Activated CD4-positive, alpha-beta T cell treated with anti-CD3 and anti-CD28 coated beads, Interleukin-2, amount 50 U/mL, for 16 hours (primary cell): ENCODE measurements around the gene CELF3.
A peak's percentile ranks its signal among the peaks of the same experiment; 100 is the strongest.

Experiments
- DNase-seq: peaks from one replicate; pipeline ENCODE4 v3.0.0-alpha.2; 2020

CELF3 gene

DNA sequence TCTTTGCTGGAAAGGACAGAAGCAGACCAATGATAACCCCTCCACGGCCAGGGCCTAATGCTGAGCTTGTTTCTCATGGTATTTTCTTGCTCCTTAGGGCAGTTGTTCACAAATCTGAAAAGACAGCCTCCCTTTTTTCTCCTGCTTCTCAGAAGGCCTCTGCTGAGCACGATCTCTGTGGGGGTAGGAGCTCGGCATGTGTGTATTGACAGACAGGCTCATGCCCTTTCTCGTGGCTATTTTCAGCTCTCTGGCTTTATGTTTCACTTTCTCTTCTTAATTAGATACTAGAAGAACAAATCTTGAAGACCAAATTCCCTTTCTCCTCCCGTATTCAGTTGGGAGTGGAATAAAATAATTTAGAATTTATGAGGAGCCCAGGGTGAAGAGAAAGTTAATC, 4.0 kb upstream of the CELF3 start:
- no peak for DNase-seq

- no peak for DNase-seq
These were observed 3.5 kb upstream of the CELF3 start for GRCh38 chr1:151720125-151720524.

GRCh38 chr1:151718666-151719065, 2.1 kb upstream of the CELF3 start:
- DNase-seq = no peak

- DNase-seq = no peak
These were observed 1.4 kb upstream of the CELF3 start for GRCh38 chr1:151718011-151718431.

DNA sequence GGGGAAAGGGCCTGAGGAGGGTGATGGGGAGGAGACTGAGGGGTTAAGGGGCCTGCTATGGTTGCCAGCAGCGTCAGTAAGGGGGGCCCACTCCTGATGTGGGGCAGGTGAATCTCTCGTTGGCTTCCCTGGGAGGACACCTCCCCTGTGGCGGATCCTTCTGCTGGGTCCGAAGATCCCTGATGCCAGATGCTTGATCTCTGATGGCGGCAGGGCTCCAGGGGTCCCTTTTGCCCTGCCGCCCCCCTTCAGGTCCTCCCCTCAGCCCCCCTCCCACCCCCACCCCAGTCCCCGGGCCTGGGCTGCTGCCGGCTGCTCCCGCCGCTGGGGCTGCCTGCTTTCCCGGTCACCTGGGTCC, 219 bp downstream of the CELF3 start:
- no peak for DNase-seq

- DNase-seq = no peak
These were observed 738 bp downstream of the CELF3 start for GRCh38 chr1:151715726-151716404.

- DNase-seq = no peak
These were observed 1.5 kb downstream of the CELF3 start for GRCh38 chr1:151714820-151715725.

- no peak for DNase-seq
These were observed 2.7 kb downstream of the CELF3 start for GRCh38 chr1:151713874-151714273.

- DNase-seq = no peak
These were observed 3.6 kb downstream of the CELF3 start for GRCh38 chr1:151713044-151713443.

- DNase-seq = no peak
These were observed 4.7 kb downstream of the CELF3 start for GRCh38 chr1:151711951-151712350.

DNA sequence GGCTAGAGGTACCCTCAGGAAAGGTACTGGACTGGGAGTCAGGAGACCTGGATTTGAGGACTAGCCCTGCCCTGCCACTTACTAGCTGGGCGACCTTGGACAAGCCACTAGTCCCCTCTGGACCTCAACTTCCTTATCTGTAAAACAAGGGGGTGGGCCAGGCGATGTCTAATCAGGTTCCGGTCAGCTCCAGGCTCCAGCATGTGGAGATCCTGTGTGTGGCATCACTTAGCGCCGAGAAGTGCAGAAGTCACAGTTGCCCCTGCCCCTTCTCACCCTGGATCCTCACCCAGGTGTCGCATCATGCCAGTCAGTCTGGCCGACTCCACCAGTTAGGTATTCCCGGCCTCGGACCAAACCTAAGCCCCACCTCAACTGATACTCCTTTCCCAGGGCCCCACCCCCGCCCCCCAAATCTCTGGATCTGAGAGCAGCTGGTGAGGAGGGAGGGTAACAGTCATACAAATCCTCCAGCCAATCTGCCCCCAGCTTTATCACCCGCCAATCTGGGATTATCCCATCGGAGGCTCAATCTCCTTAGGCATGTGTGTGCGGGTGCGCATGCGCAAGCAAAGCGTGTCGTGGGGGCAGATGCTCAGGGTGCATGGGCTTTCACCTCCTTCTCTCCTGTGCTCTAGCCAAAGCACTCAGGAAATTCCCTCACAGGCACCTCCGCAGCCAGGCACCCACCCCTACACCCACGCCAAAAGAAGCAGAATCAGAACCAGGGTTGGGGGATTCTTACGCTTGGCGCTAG, 5.4 kb downstream of the CELF3 start:
- DNase-seq = no peak

- peak; percentile 27 for DNase-seq
These were observed 6.3 kb downstream of the CELF3 start for GRCh38 chr1:151710187-151710840.

- DNase-seq = no peak
These were observed 7.7 kb downstream of the CELF3 start for GRCh38 chr1:151708891-151709290.

GRCh38 chr1:151707541-151708065, 9.0 kb downstream of the CELF3 start:
- no peak for DNase-seq

DNA sequence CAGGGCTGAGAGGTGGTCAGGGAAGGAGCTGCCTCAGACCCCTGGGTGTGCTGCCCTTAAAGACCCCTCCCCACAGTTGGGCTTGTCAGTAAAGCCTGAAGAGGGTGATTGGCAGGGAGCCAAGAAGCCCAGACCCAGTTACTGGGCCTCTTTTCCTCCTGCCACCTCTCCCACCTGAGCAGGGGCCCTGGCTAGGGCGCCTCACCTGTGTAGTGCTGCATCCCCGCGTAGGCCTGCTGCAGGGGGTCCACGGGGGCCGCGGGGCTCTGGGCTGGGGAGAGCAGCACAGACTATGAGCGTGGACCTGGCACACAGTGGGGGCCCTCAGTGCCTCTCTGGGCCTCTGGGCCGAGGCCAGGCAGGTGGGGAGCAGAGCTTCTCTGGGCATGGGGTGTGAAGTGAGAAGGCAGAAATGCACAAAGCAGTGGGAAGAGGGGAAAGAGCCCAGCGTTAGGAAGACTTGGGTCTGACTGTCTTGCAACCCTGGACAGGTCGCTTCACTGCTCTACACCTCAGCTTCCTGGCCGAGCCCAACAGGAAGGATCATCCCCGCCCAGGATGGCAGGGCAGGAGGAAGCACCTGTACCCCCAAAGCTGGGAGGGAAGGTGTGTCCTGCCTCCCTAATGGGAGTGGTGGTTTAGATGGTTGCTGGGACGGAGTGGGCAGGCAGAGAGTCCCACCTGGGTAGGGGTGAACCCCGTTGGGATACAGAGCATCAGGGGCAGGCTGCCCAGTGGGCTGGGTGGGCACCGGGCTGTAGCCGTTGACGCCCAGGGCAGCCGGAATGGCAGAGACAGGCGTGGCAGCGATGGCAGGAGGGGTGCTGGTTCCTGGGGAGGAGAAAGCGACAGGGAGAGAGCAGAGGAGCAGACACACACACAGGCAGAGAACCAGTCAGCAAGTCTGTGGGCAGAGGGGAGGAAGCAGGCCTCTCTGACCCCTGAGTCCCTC, 9.9 kb downstream of the CELF3 start:
- DNase-seq = no peak

DNA sequence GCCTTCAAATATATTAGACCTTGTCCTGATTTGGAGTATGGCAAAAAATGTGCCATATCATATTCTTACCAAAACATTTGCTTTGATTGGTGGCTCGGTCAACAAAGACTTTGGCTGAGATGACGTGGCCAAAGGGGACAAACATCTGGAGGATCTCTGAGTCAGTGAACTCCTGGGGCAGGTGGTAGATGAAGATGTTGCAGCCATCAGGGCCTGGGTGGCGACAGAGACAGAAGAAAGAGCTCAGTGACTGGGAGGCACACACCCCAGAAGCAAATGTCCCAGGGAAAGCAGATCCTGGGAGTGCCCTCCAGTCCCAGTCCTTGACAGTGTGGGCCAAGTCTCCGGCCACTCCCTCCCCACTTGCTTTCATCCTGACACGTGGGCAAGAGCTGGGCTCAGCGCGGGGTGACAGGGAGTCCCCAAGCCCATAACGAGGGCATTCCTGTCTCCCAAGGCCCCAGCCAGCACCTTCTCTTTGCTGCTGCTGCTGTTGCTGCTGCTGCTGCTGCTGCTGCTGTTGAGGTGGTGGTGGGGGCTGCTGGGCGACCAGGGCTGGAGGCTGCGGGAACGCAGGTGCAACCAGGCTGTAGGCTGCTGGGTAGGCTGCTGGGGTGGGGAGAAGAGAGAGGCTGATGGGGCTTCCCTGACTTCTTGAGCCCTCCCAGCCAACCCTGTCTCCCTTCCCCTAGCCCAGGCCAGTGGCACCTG, 10.7 kb downstream of the CELF3 start:
- DNase-seq = no peak

DNA sequence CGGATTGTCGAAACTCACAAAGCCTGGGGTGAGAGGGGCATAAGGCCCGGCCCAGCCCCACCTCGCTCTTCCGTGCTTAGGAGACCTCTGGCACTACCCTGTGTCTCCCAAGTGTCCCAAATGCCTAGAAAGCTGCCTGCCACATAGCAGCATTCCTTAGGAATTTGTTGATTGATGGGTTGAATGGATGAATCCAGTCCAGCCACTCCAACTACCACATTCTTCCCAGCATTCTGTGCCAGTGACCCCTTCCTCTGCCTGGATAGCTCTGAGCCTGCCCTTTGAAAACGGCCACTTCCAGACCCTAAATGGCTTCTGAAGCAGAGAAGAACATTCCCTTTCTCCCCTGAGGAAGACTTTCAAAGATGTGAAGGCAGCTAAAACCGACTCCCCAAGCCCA, 11.5 kb downstream of the CELF3 start:
- no peak for DNase-seq

GRCh38 chr1:151704246-151704645, 12.4 kb downstream of the CELF3 start:
- no peak for DNase-seq

DNA sequence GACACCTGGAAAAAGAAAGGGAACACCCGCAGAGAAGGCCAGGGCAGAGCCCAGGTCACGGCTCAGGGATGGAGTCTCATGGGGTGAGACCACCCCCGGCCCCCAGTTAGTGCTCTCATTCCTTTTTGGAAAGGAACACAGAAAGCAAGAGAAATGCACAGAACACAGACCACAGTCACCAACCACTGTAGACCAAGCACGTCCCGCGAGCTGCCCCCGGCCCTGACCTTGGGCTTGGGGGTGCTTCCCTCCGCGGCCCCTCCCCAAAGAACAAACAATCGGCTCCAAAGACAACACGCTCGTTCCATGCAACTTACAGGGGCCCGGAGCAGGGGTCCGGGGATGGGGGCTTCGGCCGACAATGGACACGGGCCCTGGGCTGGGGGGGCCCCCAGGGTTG, 12.8 kb downstream of the CELF3 start:
- no peak for DNase-seq

DNA sequence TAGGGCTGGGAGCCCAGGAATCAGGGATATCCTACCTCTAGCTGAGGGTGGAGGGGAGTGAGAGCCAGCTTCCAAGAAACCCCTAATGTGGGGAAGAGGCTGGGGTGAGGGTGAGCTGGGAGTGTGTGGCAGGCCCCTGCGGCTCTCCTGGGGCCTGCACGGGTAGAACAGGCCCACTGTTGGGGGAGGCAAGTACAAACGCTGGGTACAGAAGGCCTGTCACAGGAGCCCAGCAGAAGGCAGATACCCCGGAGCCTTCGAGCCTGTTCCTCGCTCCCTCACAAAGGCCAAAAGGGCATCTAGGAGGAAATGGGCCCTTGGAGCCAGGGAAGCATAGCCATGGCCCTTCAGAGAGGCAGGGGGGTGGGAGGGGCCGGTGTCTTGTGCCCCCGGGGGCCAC, 13.7 kb downstream of the CELF3 start:
- DNase-seq = no peak

DNA sequence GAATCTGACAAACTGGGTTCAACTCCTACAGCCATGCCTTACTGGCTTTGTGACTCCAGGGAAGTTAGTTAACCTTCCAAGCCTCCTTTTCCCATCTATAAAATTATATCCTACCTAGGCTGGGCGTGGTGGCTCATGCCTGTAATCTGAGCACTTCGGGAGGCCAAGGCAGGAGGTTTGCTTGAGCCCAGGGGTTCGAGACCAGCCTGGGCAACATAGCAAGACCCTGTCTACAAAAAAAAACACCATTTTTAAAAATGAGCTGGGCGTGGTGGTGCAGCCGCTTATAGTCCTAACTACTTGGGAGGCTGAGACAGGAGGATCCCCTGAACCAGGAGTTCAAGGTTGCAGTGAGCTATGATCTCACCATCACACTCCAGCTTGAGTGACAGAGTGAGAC, 15.1 kb downstream of the CELF3 start:
- no peak for DNase-seq
